ENCODE results near the gene SNAPC4.

- TF ChIP-seq BRCA1 (IDR thresholded peaks at IDR 0.05; ENCODE audit: low read depth, low read length), result no peak
- TF ChIP-seq SP1 (IDR thresholded peaks at IDR 0.05; ENCODE audit: low read depth, low read length), result no peak
These were observed 42.7 kb downstream of the SNAPC4 start for GRCh38 chr9:136357202-136357725.
